Inflammatory macrophage treated with lipopolysaccharide for 1 hour (primary cell): ENCODE measurements around the gene INSRR.

Experiments
- DNase-seq, 2 donors: peaks; one replicate each; pipeline ENCODE4 v3.0.0-alpha.2; 2020 to 2022

The INSRR gene

GRCh38 chr1:156822680-156823079 is 36.2 kb downstream of the INSRR start:
- DNase-seq: no peak

- DNase-seq: no peak
These were observed 37.1 kb downstream of the INSRR start for GRCh38 chr1:156821801-156822200.

- no peak for DNase-seq
These were observed 42.2 kb downstream of the INSRR start, which contains the start of gene SH2D2A for GRCh38 chr1:156816561-156817328. SH2D2A (minus strand) TSS chr1:156816848; CDS start chr1:156816708, 140 bp downstream.

GRCh38 chr1:156815961-156816422 is 42.9 kb downstream of the INSRR start:
- no peak for DNase-seq

GRCh38 chr1:156815307-156815826 is 43.5 kb downstream of the INSRR start:
- no peak for DNase-seq

- DNase-seq: no peak
These were observed 44.2 kb downstream of the INSRR start for GRCh38 chr1:156814571-156815260.

GRCh38 chr1:156813750-156814570 is 45.0 kb downstream of the INSRR start:
- DNase-seq: peak; percentile 52 to 54

- DNase-seq: no peak
These were observed 45.6 kb downstream of the INSRR start for GRCh38 chr1:156813298-156813697.

GRCh38 chr1:156812293-156812990 is 46.5 kb downstream of the INSRR start:
- no peak for DNase-seq

- DNase-seq: no peak
These were observed 47.7 kb downstream of the INSRR start for GRCh38 chr1:156811168-156811567.

GRCh38 chr1:156809711-156810366 is 49.1 kb downstream of the INSRR start:
- no peak for DNase-seq

- no peak for DNase-seq
These were observed 49.6 kb downstream of the INSRR start for GRCh38 chr1:156809281-156809680.

- no peak for DNase-seq
These were observed 50.5 kb downstream of the INSRR start for GRCh38 chr1:156808186-156809030.

- DNase-seq: no peak
These were observed 51.3 kb downstream of the INSRR start for GRCh38 chr1:156807627-156808026.

- no peak for DNase-seq
These were observed 52.1 kb downstream of the INSRR start for GRCh38 chr1:156806512-156807440.

- no peak for DNase-seq
These were observed 53.0 kb downstream of the INSRR start for GRCh38 chr1:156805766-156806511.

- peak; percentile 46 to 51 for DNase-seq
These were observed 54.2 kb downstream of the INSRR start for GRCh38 chr1:156804572-156805243.

- DNase-seq: no peak
These were observed 54.9 kb downstream of the INSRR start for GRCh38 chr1:156804026-156804425.
